ENCODE measurements around the gene RACGAP1.
"Not testable (repeated sequence)": the region's sequence is repeated elsewhere in the genome, so short reads cannot be mapped to it uniquely, and the experiment has no call there.

RACGAP1 gene

GRCh38 chr12:49987625-49988303 is 37.5 kb downstream of the RACGAP1 start:
- TF ChIP-seq ZNF70 (CRISPR knock-in tag; IDR thresholded peaks at IDR 0.05) (no peak), ZFP30 (CRISPR knock-in tag; IDR thresholded peaks at IDR 0.05) (no peak), ARNTL (CRISPR knock-in tag; IDR thresholded peaks at IDR 0.05; ENCODE audit: borderline replicate concordance, low read depth) (no peak), TSHZ2 (CRISPR knock-in tag; IDR thresholded peaks at IDR 0.05) (no peak), SNAI2 (CRISPR knock-in tag; IDR thresholded peaks at IDR 0.05) (no peak), TCF4 (CRISPR knock-in tag; IDR thresholded peaks at IDR 0.05; ENCODE audit: borderline replicate concordance) (no peak), OSR1 (CRISPR knock-in tag; IDR thresholded peaks at IDR 0.05) (no peak), ZNF565 (CRISPR knock-in tag; conservative IDR thresholded peaks at IDR 0.05; ENCODE audit: low read depth) (no peak), GLIS3 (CRISPR knock-in tag; IDR thresholded peaks at IDR 0.05) (no peak), ZNF8 (CRISPR knock-in tag; IDR thresholded peaks at IDR 0.05) (no peak), PPARA (CRISPR knock-in tag; IDR thresholded peaks at IDR 0.05; ENCODE audit: borderline replicate concordance) (no peak), RARB (CRISPR knock-in tag; IDR thresholded peaks at IDR 0.05) (no peak), ISL1 (CRISPR knock-in tag; IDR thresholded peaks at IDR 0.05) (no peak), TOX (CRISPR knock-in tag; IDR thresholded peaks at IDR 0.05; ENCODE audit: borderline replicate concordance) (no peak), CREB5 (CRISPR knock-in tag; IDR thresholded peaks at IDR 0.05; ENCODE audit: low read depth) (no peak), BACH2 (CRISPR knock-in tag; IDR thresholded peaks at IDR 0.05; ENCODE audit: borderline replicate concordance) (no peak), POU6F1 (CRISPR knock-in tag; IDR thresholded peaks at IDR 0.05; ENCODE audit: borderline replicate concordance, low read depth) (no peak), ESRRG (CRISPR knock-in tag; IDR thresholded peaks at IDR 0.05) (no peak)
- TF ChIP-seq, protein P1, sequence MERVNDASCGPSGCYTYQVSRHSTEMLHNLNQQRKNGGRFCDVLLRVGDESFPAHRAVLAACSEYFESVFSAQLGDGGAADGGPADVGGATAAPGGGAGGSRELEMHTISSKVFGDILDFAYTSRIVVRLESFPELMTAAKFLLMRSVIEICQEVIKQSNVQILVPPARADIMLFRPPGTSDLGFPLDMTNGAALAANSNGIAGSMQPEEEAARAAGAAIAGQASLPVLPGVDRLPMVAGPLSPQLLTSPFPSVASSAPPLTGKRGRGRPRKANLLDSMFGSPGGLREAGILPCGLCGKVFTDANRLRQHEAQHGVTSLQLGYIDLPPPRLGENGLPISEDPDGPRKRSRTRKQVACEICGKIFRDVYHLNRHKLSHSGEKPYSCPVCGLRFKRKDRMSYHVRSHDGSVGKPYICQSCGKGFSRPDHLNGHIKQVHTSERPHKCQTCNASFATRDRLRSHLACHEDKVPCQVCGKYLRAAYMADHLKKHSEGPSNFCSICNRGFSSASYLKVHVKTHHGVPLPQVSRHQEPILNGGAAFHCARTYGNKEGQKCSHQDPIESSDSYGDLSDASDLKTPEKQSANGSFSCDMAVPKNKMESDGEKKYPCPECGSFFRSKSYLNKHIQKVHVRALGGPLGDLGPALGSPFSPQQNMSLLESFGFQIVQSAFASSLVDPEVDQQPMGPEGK (CRISPR knock-in tag; IDR thresholded peaks at IDR 0.05; ENCODE audit: borderline replicate concordance) = no peak
- TF ChIP-seq, protein P2, sequence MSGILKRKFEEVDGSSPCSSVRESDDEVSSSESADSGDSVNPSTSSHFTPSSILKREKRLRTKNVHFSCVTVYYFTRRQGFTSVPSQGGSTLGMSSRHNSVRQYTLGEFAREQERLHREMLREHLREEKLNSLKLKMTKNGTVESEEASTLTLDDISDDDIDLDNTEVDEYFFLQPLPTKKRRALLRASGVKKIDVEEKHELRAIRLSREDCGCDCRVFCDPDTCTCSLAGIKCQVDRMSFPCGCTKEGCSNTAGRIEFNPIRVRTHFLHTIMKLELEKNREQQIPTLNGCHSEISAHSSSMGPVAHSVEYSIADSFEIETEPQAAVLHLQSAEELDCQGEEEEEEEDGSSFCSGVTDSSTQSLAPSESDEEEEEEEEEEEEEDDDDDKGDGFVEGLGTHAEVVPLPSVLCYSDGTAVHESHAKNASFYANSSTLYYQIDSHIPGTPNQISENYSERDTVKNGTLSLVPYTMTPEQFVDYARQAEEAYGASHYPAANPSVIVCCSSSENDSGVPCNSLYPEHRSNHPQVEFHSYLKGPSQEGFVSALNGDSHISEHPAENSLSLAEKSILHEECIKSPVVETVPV (CRISPR knock-in tag; IDR thresholded peaks at IDR 0.05) = no peak
- ATAC-seq = no peak

DNA sequence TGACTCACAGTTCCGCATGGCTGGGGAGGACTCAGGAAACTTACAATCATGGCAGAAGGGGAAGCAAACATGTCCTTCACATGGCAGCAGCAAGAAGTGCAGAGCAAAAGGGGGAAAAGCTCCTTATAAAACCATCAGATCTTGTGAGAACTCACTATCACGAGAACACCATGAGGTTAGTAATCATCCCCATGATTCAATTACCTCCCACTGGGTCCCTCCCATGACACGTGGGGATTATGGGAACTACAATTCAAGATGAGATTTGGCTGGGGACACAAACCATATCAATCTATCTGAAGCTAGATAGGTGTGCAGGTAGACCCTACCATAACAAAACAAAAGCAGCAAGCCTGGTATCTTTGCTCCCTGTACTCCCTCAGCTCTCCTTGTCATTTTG is 38.8 kb downstream of the RACGAP1 start:
- not testable (repeated sequence) for ATAC-seq

DNA sequence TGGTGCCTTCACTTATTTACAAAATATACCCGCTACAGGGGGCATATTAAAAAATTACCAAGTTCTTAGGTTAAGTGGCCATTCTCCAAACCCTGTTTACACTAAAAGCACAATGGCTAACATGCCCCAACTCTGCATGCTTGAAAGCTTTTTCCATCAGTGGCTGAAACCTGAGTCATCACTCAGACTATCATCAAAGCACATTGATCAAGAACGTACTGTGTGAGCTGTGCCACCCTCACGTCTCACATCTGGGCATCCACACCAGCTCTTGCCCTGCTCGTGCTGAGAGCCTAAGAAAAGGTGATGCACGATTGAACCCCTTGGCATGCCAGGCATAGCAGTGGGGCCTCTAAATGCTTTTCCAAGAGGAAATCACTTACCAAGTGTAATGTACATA is 39.3 kb downstream of the RACGAP1 start:
- ATAC-seq = no peak
- TF ChIP-seq ZFP3 (CRISPR knock-in tag; IDR thresholded peaks at IDR 0.05) (no peak), ZFP30 (CRISPR knock-in tag; IDR thresholded peaks at IDR 0.05) (no peak), ZNF70 (CRISPR knock-in tag; IDR thresholded peaks at IDR 0.05) (no peak), CSDC2 (CRISPR knock-in tag; IDR thresholded peaks at IDR 0.05) (no peak), TCF4 (CRISPR knock-in tag; IDR thresholded peaks at IDR 0.05; ENCODE audit: borderline replicate concordance) (no peak), ZNF565 (CRISPR knock-in tag; conservative IDR thresholded peaks at IDR 0.05; ENCODE audit: low read depth) (no peak), GLIS3 (CRISPR knock-in tag; IDR thresholded peaks at IDR 0.05) (no peak), BACH2 (CRISPR knock-in tag; IDR thresholded peaks at IDR 0.05; ENCODE audit: borderline replicate concordance) (no peak), RARB (CRISPR knock-in tag; IDR thresholded peaks at IDR 0.05) (no peak), CREB5 (CRISPR knock-in tag; IDR thresholded peaks at IDR 0.05; ENCODE audit: low read depth) (no peak), ZC3H10 (CRISPR knock-in tag; IDR thresholded peaks at IDR 0.05) (no peak), PPARA (CRISPR knock-in tag; IDR thresholded peaks at IDR 0.05; ENCODE audit: borderline replicate concordance) (no peak), ISL1 (CRISPR knock-in tag; IDR thresholded peaks at IDR 0.05) (no peak), TOX (CRISPR knock-in tag; IDR thresholded peaks at IDR 0.05; ENCODE audit: borderline replicate concordance) (no peak), ESRRG (CRISPR knock-in tag; IDR thresholded peaks at IDR 0.05) (no peak), ZNF8 (CRISPR knock-in tag; IDR thresholded peaks at IDR 0.05) (no peak)
- TF ChIP-seq, protein P1 (CRISPR knock-in tag; IDR thresholded peaks at IDR 0.05; ENCODE audit: borderline replicate concordance) = no peak
